K562 (cell line): ENCODE results near the gene OCRL.

Experiments
- CCAR2 ChIP-seq: fragments of 200-400 bp; formaldehyde crosslinking; IDR thresholded peaks from 2 replicates; pipeline ENCODE4 v1.6.1; 2017; ENCODE audit warnings: mild to moderate bottlenecking, low read depth, low read length
- CTCF ChIP-seq, 3 experiments: IDR thresholded peaks in 2 of 3; conservative IDR thresholded peaks in 1 of 3; 2 replicates each; pipeline ENCODE4 v1.5.1; 2011 to 2012; ENCODE audit warnings: low read length in 3 of 3, mild to moderate bottlenecking in 3 of 3, control low read depth in 2 of 3, improper control_type of control experiment in 1 of 3, inconsistent platforms in 1 of 3, low read depth in 1 of 3, mixed read lengths in 1 of 3, moderate library complexity in 1 of 3; ENCODE audit not compliant: insufficient read depth in 2 of 3
- FOS ChIP-seq: IDR thresholded peaks from 3 replicates; pipeline ENCODE4 v1.6.1; 2011; ENCODE audit not compliant: insufficient read length; ENCODE audit errors: extremely low read depth
- FOXA1 ChIP-seq: fragments of 450-650 bp; IDR thresholded peaks from 2 replicates; pipeline ENCODE4 v1.6.1; 2016; ENCODE audit warnings: mild to moderate bottlenecking, borderline replicate concordance
- POLR2AphosphoS5 ChIP-seq: IDR thresholded peaks from 2 replicates; pipeline ENCODE4 v1.6.1; 2011; ENCODE audit warnings: mild to moderate bottlenecking, low read depth, low read length, moderate library complexity; ENCODE audit not compliant: control insufficient read depth, insufficient read depth
- SNRNP70 ChIP-seq: fragments of 200-400 bp; formaldehyde crosslinking; optimal IDR thresholded peaks from 2 replicates; pipeline ENCODE3; 2017; ENCODE audit warnings: low read depth, low read length
- STAT5B ChIP-seq: fragments of 250-450 bp; sonication (Bioruptor Pico); IDR thresholded peaks from 2 replicates; pipeline ENCODE4 v1.8.0; 2021; ENCODE audit warnings: mild to moderate bottlenecking, inconsistent platforms

GRCh38 chrX:129612396-129612795 is 72.3 kb downstream of the OCRL start:
- TF ChIP-seq SNRNP70 (no peak), STAT5B (CRISPR knock-in tag) (no peak), CCAR2 (no peak), FOS (no peak), FOXA1 (no peak), POLR2AphosphoS5 (no peak), CTCF (IDR thresholded peaks at IDR 0.05 in 2 of 3, conservative IDR thresholded peaks at IDR 0.05 in 1 of 3; ENCODE audit: insufficient read depth in 2 of 3, low read depth in 1 of 3, low read length in 3 of 3) (no peak)
